ENCODE data around the gene MPV17.
"Not testable (repeated sequence)": the region's sequence is repeated elsewhere in the genome, so short reads cannot be mapped to it uniquely, and the experiment has no call there.

MPV17 gene

GRCh38 chr2:27300606-27301005 is 22.3 kb downstream of the MPV17 start:
- DNase-seq (ENCODE audit: extremely low read depth in 1 of 2, low read depth in 1 of 2): not testable (repeated sequence)

GRCh38 chr2:27298391-27299080 is 24.4 kb downstream of the MPV17 start:
- no peak for DNase-seq (ENCODE audit: extremely low read depth in 1 of 2, low read depth in 1 of 2)

- DNase-seq (ENCODE audit: extremely low read depth in 1 of 2, low read depth in 1 of 2): no peak
Observed at GRCh38 chr2:27297195-27297594, 25.7 kb downstream of the MPV17 start.

GRCh38 chr2:27296481-27296880 is 26.4 kb downstream of the MPV17 start:
- DNase-seq (ENCODE audit: extremely low read depth in 1 of 2, low read depth in 1 of 2): no peak

GRCh38 chr2:27294928-27295327 is 28.0 kb downstream of the MPV17 start:
- no peak for DNase-seq (ENCODE audit: extremely low read depth in 1 of 2, low read depth in 1 of 2)

GRCh38 chr2:27291865-27292264 is 31.0 kb downstream of the MPV17 start:
- no peak for DNase-seq (ENCODE audit: extremely low read depth in 1 of 2, low read depth in 1 of 2)

GRCh38 chr2:27290549-27290948 is 32.3 kb downstream of the MPV17 start:
- no peak for DNase-seq (ENCODE audit: extremely low read depth in 1 of 2, low read depth in 1 of 2)

- no peak for DNase-seq (ENCODE audit: extremely low read depth in 1 of 2, low read depth in 1 of 2)
Observed at GRCh38 chr2:27288610-27289009, 34.3 kb downstream of the MPV17 start.

- DNase-seq (ENCODE audit: extremely low read depth in 1 of 2, low read depth in 1 of 2): no peak
Observed at GRCh38 chr2:27285481-27285880, 37.4 kb downstream of the MPV17 start.

GRCh38 chr2:27284996-27285395 is 37.9 kb downstream of the MPV17 start:
- DNase-seq (ENCODE audit: extremely low read depth in 1 of 2, low read depth in 1 of 2): no peak

GRCh38 chr2:27282892-27283291 is 40.0 kb downstream of the MPV17 start:
- DNase-seq (ENCODE audit: extremely low read depth in 1 of 2, low read depth in 1 of 2): no peak

- no peak for DNase-seq (ENCODE audit: extremely low read depth in 1 of 2, low read depth in 1 of 2)
Observed at GRCh38 chr2:27281855-27282559, 40.9 kb downstream of the MPV17 start, which contains the start of gene TRIM54. TRIM54 (plus strand) TSS chr2:27282429; CDS start chr2:27282732, 303 bp downstream.

- DNase-seq (ENCODE audit: extremely low read depth in 1 of 2, low read depth in 1 of 2): no peak
Observed at GRCh38 chr2:27281442-27281841, 41.5 kb downstream of the MPV17 start.

- no peak for DNase-seq (ENCODE audit: extremely low read depth in 1 of 2, low read depth in 1 of 2)
Observed at GRCh38 chr2:27280826-27281225, 42.1 kb downstream of the MPV17 start.

GRCh38 chr2:27278010-27278409 is 44.9 kb downstream of the MPV17 start:
- no peak for DNase-seq (ENCODE audit: extremely low read depth in 1 of 2, low read depth in 1 of 2)

- no peak for DNase-seq (ENCODE audit: extremely low read depth in 1 of 2, low read depth in 1 of 2)
Observed at GRCh38 chr2:27275211-27276150, 47.4 kb downstream of the MPV17 start, which contains the start of gene DNAJC5G. DNAJC5G (plus strand) TSS chr2:27275433; CDS start chr2:27276729, 1,296 bp downstream.

GRCh38 chr2:27272537-27273522 is 50.1 kb downstream of the MPV17 start:
- not testable (repeated sequence) for DNase-seq (ENCODE audit: extremely low read depth in 1 of 2, low read depth in 1 of 2)

GRCh38 chr2:27271631-27272340 is 51.1 kb downstream of the MPV17 start:
- no peak for DNase-seq (ENCODE audit: extremely low read depth in 1 of 2, low read depth in 1 of 2)

GRCh38 chr2:27270670-27271069 is 52.2 kb downstream of the MPV17 start:
- no peak for DNase-seq (ENCODE audit: extremely low read depth in 1 of 2, low read depth in 1 of 2)
